ENCODE results near the gene CXCR6.

The CXCR6 gene

DNA sequence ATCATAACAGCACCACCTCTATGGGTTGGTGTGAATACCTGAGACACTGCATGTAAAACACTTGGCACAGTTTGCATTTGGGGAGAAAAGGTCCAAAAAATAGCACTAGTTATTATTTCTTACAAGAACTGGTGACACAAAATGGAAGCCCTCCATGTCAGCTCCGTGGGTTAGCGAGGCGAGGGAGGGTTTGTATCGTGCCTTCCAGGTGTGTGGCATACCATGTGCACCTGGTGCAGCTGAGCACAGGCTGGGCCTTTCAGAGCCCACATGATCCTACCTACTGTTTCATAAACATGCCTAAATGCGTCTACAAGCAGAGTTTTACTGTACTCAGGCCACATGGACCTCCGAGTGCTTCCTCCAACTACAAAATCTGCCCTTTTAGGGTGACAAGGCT, 5.6 kb downstream of the CXCR6 start:
- Histone ChIP-seq H3K9me3 (ENCODE audit: control insufficient read depth, insufficient read depth, low read length) (no peaks in the 10 kb centered on the region), H3K9ac (ENCODE audit: low read depth, low read length) (no peak overlapping the region), H3K36me3 (ENCODE audit: insufficient read depth, low read length) (peaks cover 5% of the 10 kb centered on the region; the same call in 1 of the 2 replicates), H3K4me1 (ENCODE audit: insufficient read depth, low read length) (no peaks in the 10 kb centered on the region)

DNA sequence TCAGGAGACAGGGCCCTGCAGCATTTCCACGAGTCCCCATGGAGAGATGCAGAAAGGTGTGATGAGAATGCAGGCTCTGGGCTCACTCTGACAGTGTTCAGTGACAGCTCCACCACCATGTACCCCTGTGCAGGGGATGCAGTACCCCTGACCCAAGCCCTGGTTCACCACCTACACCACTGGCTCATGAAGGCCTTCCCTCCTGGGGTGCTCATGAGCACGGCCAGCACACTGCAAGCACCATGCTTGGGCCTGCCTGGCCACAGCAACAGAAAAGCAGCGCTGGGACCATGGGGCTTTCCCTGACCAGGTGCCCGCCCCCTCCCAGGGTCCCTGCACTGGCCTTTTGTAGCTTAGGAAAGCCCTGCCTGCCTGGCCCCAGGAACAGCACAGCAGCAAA, 6.2 kb downstream of the CXCR6 start:
- Histone ChIP-seq H3K36me3 (ENCODE audit: insufficient read depth, low read length) (peaks cover 5% of the 10 kb centered on the region; the same call in 1 of the 2 replicates), H3K4me1 (ENCODE audit: insufficient read depth, low read length) (no peaks in the 10 kb centered on the region), H3K9ac (ENCODE audit: low read depth, low read length) (no peak overlapping the region), H3K9me3 (ENCODE audit: control insufficient read depth, insufficient read depth, low read length) (no peaks in the 10 kb centered on the region)

DNA sequence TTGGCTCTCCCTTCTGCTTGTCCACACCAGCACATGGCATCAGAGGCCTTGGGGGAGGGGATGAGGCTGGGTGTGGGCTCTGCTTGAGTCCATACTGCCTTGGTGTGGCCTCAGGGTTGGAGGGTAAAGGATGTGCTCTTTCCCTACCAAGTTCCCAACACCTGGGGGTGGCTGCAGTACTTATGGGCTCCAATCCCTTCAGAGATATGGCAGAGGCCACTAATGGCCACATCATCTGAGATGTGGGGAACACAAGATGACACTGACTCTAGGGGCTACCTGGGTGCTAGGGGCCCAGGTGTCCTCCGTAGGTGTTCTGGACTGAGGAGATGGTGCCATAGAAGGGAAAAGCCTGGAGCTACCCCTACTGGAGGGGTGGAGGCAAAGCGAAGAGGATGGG, 6.9 kb downstream of the CXCR6 start:
- H3K4me1 ChIP-seq (ENCODE audit: insufficient read depth, low read length): no peaks in the 10 kb centered on the region
- peaks cover 5% of the 10 kb centered on the region; the same call in 1 of the 2 replicates for H3K36me3 ChIP-seq (ENCODE audit: insufficient read depth, low read length)
- no peak overlapping the region for H3K9ac ChIP-seq (ENCODE audit: low read depth, low read length)
- H3K9me3 ChIP-seq (ENCODE audit: control insufficient read depth, insufficient read depth, low read length): no peaks in the 10 kb centered on the region

DNA sequence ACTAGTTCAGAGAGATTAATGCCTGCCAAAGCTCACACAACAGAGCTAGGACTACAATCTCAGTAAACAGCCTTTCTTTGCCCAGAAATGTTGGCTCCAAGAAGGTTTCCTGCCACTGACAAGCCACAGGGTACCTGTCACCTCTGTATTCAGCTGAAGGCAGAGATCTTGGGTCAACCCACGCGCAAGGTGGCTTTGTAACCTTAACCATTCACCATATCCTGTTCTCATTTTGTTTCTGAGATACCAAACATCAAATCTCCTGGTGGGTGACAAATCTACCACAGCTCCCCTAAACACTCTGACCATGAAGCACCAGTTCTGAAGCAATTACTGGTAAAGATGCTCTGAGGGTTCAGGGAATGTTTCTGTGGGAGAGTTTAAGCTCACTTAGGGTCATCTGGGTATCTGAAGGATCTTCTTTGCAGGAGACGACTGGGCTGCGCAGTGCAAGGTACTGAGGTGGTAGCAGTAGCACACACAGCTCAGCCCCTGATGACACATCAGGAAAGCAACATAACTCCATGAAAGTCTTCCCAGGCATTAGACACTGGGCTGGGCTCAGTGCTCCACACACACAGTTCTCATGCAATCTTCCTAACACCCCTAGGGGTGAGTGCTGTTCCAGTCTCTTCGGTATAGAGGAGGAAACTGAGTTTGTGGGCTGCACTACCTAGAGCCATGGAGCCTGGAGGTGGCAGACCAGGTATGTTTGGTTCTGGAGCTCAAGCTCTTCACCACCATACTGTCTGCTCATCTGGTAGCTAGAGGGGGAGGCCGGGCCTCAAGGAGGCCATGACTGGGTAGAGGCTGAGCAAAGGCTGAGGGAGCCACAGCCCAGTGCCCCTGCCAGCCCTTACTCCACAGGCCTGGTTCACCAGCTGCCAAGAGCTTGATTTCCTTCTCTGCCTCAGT, 7.7 kb downstream of the CXCR6 start:
- Histone ChIP-seq H3K36me3 (ENCODE audit: insufficient read depth, low read length) (peaks cover 10% of the 10 kb centered on the region; the same call in 1 of the 2 replicates), H3K9ac (ENCODE audit: low read depth, low read length) (no peak overlapping the region), H3K9me3 (ENCODE audit: control insufficient read depth, insufficient read depth, low read length) (no peaks in the 10 kb centered on the region), H3K4me1 (ENCODE audit: insufficient read depth, low read length) (no peaks in the 10 kb centered on the region)

DNA sequence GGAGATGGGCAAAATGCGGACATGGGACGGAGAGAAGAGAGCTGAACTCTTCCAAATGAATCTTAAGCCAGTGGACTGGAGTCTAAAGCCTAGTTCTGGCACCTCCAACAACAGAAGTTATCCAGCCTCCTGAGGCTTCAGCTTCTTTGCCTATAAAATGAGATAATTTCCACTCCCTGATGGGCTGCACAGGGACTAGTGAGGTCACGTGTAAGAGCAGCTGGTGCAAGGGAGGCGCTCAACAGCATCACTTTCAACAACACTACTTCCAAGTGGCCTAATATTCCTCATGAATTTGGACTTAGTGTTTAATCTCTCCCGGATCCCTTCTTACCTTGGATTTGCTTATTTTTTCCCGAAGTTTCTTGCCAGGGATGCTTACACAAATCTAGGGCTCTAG, 8.7 kb downstream of the CXCR6 start:
- peaks cover 10% of the 10 kb centered on the region; the same call in 1 of the 2 replicates for H3K36me3 ChIP-seq (ENCODE audit: insufficient read depth, low read length)
- no peak overlapping the region for H3K9ac ChIP-seq (ENCODE audit: low read depth, low read length)
- H3K4me1 ChIP-seq (ENCODE audit: insufficient read depth, low read length): no peaks in the 10 kb centered on the region
- no peaks in the 10 kb centered on the region for H3K9me3 ChIP-seq (ENCODE audit: control insufficient read depth, insufficient read depth, low read length)

DNA sequence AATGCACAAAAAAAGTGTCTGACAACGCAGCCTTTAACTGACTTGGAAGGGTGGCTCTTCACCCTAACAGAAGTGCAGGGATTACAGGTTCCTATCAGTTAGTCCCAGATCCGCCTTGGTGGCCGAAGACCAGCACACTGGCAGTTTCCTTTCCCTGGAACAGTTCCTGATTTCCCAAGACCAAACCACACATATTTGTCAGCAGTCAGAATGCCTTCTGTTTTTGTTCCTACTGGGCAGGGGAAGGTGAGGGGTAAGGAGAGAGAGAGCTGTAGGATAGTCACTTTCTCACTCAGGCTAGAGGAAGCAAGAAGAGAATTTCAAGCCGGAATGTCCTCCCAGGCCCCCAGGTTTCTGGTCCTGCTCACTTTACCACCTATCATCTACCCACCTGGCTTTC, 9.2 kb downstream of the CXCR6 start:
- H3K4me1 ChIP-seq (ENCODE audit: insufficient read depth, low read length): no peaks in the 10 kb centered on the region
- no peak overlapping the region for H3K9ac ChIP-seq (ENCODE audit: low read depth, low read length)
- H3K9me3 ChIP-seq (ENCODE audit: control insufficient read depth, insufficient read depth, low read length): no peaks in the 10 kb centered on the region
- peaks cover 10% of the 10 kb centered on the region; the same call in 1 of the 2 replicates for H3K36me3 ChIP-seq (ENCODE audit: insufficient read depth, low read length)

DNA sequence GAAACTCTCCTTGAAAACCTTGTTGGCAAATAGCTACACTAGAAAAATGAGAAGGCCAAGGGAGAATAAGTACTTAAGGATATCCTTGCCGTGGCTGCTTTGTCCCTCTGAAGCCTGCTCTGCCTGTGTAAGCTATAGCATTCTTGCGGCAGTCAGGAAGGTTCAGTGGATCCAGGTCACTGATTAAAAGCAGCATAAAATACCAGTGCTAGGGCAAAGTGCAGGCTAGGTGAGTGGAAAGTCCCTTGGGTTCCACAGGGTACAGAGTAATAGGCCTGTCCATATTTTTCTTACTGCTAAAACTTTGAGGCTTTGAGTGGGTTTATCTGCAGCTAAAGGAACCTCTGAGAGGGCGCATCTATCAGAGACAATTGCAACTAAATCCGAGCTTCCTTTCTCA, 10.3 kb downstream of the CXCR6 start:
- Histone ChIP-seq H3K9ac (ENCODE audit: low read depth, low read length) (no peak overlapping the region), H3K9me3 (ENCODE audit: control insufficient read depth, insufficient read depth, low read length) (no peaks in the 10 kb centered on the region), H3K36me3 (ENCODE audit: insufficient read depth, low read length) (peaks cover 13% of the 10 kb centered on the region), H3K4me1 (ENCODE audit: insufficient read depth, low read length) (no peaks in the 10 kb centered on the region)

DNA sequence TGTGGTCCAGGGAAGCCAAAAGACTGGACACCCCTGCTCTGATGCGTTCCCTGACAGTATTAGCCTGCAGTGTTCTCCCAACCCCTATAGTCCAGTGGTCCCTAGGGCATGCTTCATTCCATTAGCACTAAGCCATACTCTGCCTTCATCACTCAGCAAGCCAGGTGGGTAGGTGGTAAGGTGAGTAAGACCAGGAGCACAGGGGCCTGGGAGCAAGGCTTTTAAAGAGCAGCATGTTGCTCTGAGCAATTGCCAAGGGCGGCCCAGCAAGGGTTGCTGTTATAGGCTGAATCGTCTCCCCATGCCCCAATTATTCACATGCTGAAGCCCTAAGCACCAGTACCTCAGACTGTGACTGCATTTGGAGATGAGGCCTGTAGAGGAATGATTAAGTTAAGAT, 11.0 kb downstream of the CXCR6 start:
- H3K9ac ChIP-seq (ENCODE audit: low read depth, low read length): no peak overlapping the region
- H3K9me3 ChIP-seq (ENCODE audit: control insufficient read depth, insufficient read depth, low read length): no peaks in the 10 kb centered on the region

DNA sequence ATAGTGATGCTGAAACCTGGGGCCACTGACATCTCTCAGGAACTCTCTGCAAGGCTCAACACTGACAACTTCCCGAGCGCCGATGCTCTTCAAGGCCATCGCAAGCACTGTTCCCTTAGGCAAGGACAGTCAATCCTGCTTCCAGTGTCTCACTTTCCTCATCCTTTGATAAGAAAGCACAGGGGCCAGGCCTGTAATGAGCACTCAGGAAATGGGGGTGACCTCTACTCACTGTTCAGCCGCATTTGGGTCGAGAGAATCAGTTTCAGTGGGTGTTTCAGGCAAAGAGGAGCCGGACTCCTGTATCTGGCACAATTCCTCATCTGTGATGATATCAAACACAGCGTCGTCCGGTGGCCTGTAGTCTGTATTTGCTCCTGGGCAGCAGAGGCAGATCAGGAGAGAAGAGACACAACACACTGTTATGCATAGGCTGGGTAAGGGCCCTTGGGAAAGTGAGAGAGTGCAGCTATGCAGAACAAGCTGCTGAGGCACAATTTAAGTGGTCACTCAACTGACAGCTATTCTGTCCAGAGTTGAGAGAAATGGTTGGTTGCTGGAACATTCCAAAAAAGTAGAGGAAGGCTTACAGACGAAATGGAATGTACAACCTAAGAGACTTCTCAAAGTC, 11.9 kb downstream of the CXCR6 start:
- Histone ChIP-seq H3K36me3 (ENCODE audit: insufficient read depth, low read length) (peaks cover 25% of the 10 kb centered on the region), H3K9ac (ENCODE audit: low read depth, low read length) (no peak overlapping the region), H3K4me1 (ENCODE audit: insufficient read depth, low read length) (no peaks in the 10 kb centered on the region), H3K9me3 (ENCODE audit: control insufficient read depth, insufficient read depth, low read length) (no peaks in the 10 kb centered on the region)

More for the DNA sequence above, 11.0 kb downstream of the CXCR6 start:
- Histone ChIP-seq H3K36me3 (ENCODE audit: insufficient read depth, low read length) (peaks cover 21% of the 10 kb centered on the region), H3K4me1 (ENCODE audit: insufficient read depth, low read length) (no peaks in the 10 kb centered on the region)

DNA sequence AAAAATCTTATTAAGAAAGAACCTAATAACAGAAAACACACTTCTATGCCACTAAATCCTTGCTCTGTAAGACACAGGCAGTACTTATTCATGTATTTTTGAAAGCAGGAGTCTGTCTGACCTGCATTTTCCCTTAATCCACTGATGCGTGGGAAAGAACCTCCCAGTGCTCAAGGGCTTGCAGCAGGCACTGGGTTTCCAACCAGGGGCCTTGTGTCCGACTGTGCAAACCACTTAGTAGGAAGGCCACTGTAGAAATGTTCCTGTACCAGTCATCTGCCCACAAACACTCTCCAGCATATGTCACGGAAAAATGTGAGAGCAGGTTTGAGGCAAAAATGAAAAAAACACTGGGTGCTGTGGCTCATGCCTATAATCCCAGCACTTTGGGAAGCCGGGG, 12.4 kb downstream of the CXCR6 start:
- H3K36me3 ChIP-seq (ENCODE audit: insufficient read depth, low read length): peaks cover 29% of the 10 kb centered on the region
- H3K9ac ChIP-seq (ENCODE audit: low read depth, low read length): no peak overlapping the region
- H3K9me3 ChIP-seq (ENCODE audit: control insufficient read depth, insufficient read depth, low read length): no peaks in the 10 kb centered on the region
- no peaks in the 10 kb centered on the region for H3K4me1 ChIP-seq (ENCODE audit: insufficient read depth, low read length)

DNA sequence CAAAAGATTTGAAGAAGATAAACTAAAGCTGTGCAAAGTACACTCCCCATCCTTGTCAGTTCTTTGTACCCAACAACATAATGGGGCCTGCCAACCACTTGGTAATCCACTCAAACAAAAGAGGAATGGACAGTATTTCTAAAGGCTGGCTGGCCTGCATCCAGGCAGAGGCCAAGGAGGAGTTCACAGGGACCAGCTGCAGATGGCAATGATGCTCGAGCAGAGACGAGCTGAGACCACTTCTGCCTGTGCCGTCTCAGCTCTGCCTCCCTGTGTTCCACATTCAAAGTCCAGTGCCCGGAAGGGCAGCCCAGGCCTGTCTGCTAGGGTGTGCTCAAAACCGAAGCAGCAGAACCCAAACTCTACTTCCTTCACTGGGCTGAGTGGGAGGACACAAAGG, 14.3 kb downstream of the CXCR6 start:
- Histone ChIP-seq H3K9ac (ENCODE audit: low read depth, low read length) (no peak overlapping the region), H3K9me3 (ENCODE audit: control insufficient read depth, insufficient read depth, low read length) (no peaks in the 10 kb centered on the region), H3K4me1 (ENCODE audit: insufficient read depth, low read length) (no peaks in the 10 kb centered on the region), H3K36me3 (ENCODE audit: insufficient read depth, low read length) (peaks cover 30% of the 10 kb centered on the region)

DNA sequence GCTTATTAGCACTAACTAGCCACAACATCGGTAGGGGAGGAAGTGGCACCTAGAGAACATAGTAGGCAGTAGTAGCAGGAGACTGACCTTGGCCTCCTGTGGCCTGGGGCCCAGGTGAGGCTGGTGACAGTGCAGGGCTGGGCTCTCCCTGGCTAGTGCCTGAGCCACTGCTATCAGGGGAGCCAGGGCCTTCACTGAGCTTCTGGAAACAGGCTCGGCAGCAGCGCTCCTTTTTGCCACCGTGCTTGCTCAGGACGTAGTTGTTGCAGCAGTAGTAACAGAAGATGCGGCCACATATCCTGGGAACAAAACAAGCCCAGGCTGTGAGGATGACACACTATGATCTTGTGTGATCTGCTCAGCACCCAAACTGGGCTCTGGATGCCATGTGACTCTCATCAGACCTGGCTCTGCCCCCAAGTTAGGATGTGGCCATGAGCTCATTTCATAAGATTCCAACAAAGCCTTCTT, 15.1 kb downstream of the CXCR6 start:
- Histone ChIP-seq H3K9ac (ENCODE audit: low read depth, low read length) (no peak overlapping the region), H3K36me3 (ENCODE audit: insufficient read depth, low read length) (peaks cover 32% of the 10 kb centered on the region), H3K4me1 (ENCODE audit: insufficient read depth, low read length) (no peaks in the 10 kb centered on the region), H3K9me3 (ENCODE audit: control insufficient read depth, insufficient read depth, low read length) (no peaks in the 10 kb centered on the region)

DNA sequence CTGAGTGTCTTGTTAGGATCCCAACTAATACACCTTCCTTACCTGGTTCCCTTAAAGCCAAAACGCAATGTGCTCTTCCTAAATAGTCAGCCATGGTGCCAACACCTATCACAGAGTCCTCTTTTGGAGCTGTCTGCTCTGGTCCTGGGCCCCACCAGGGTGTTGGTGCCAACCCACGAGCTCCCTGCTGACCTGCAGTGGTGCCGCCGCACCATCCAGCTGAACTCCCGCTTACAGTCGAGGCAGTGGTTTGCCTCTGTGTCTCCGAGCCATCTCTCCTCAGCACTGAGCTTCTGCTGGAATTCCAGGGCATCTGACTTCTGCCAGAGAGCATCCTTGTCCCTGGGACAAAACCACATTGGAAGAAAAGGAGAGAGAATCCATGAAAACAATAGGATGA, 15.9 kb downstream of the CXCR6 start:
- peaks cover 30% of the 10 kb centered on the region for H3K36me3 ChIP-seq (ENCODE audit: insufficient read depth, low read length)
- H3K9ac ChIP-seq (ENCODE audit: low read depth, low read length): no peak overlapping the region
- no peaks in the 10 kb centered on the region for H3K9me3 ChIP-seq (ENCODE audit: control insufficient read depth, insufficient read depth, low read length)
- no peaks in the 10 kb centered on the region for H3K4me1 ChIP-seq (ENCODE audit: insufficient read depth, low read length)

DNA sequence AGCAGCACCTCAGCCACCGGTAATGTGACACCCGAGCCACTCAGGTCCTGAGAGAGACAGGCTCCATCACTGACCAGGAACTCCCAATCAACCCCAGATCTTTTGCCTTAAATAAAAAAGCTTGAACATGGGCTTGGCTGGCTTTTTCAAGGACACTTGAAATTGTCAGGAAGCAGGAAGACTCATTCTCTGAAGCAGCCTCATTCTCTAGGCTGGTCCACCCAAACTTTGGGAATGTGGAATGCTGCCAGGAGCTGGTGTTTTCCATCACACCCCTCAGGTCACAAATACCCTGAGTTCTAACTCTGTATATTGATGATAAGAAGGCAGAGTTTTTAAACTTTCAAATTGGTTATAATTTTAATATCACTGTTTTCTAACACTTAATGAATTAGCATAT, 17.0 kb downstream of the CXCR6 start:
- Histone ChIP-seq H3K9me3 (ENCODE audit: control insufficient read depth, insufficient read depth, low read length) (no peaks in the 10 kb centered on the region), H3K9ac (ENCODE audit: low read depth, low read length) (no peak overlapping the region), H3K36me3 (ENCODE audit: insufficient read depth, low read length) (peaks cover 33% of the 10 kb centered on the region), H3K4me1 (ENCODE audit: insufficient read depth, low read length) (no peaks in the 10 kb centered on the region)

DNA sequence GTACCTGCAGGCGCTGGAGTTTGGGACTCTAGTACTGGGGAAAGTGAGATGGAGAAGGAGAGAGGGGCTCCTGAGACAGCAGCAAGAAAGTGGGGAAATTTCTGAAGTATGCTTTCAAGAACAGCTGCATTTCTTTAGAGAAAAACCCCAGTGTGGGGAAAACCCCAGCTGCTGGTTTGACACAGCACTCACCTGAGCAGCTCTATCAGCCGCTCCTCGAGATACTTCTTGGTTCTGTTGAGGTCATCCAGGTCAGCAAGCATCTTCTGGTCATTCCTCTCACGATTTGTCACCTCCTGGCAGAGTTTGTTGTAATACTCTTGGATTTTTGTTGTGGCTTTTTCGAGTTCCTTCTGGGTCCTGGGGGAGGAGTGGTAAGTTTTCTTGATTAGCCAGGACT, 18.8 kb downstream of the CXCR6 start:
- H3K9me3 ChIP-seq (ENCODE audit: control insufficient read depth, insufficient read depth, low read length): no peaks in the 10 kb centered on the region
- peaks cover 37% of the 10 kb centered on the region for H3K36me3 ChIP-seq (ENCODE audit: insufficient read depth, low read length)
- no peak overlapping the region for H3K9ac ChIP-seq (ENCODE audit: low read depth, low read length)
- no peaks in the 10 kb centered on the region for H3K4me1 ChIP-seq (ENCODE audit: insufficient read depth, low read length)
